Dermis blood vessel endothelial cell (primary cell): Measurements from ENCODE around the gene PSD4. TPM values are rescaled to one million over a fixed set of nuclear protein-coding genes. Genes with fewer than 3 reads are reported as not detected.

ENCODE experiments used
- DNase-seq: peaks from one replicate; pipeline ENCODE4 v3.0.0; 2010
- total RNA-seq: library from RNA; depleted of rRNA; stranded (reverse); fragments of >200 nt; gene quantifications from 2 replicates; pipeline ENCODE4 v1.2.3, GENCODE V29; 2014

PSD4 gene
- total RNA-seq, 1 donor from 2014 or later: 0.34 TPM

DNA sequence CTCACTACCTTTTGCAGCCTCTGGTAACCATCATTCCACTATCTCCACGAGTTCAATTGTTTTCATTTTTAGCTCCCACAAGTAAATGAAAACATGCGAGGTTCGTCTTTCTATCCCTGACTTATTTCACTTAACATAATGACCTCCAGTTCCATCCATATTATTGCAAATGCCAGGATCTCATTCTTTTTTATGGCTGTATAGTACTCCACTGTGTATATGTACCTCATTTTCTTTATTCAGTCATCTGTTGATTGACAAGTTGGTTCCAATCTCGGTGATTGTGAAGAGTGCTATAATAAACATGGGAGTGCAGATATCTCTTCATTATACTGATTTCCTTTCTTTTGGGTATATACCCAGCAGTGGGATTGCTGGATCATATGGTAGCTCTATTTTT lies 29.5 kb upstream of the PSD4 start:
- no peak for DNase-seq

DNA sequence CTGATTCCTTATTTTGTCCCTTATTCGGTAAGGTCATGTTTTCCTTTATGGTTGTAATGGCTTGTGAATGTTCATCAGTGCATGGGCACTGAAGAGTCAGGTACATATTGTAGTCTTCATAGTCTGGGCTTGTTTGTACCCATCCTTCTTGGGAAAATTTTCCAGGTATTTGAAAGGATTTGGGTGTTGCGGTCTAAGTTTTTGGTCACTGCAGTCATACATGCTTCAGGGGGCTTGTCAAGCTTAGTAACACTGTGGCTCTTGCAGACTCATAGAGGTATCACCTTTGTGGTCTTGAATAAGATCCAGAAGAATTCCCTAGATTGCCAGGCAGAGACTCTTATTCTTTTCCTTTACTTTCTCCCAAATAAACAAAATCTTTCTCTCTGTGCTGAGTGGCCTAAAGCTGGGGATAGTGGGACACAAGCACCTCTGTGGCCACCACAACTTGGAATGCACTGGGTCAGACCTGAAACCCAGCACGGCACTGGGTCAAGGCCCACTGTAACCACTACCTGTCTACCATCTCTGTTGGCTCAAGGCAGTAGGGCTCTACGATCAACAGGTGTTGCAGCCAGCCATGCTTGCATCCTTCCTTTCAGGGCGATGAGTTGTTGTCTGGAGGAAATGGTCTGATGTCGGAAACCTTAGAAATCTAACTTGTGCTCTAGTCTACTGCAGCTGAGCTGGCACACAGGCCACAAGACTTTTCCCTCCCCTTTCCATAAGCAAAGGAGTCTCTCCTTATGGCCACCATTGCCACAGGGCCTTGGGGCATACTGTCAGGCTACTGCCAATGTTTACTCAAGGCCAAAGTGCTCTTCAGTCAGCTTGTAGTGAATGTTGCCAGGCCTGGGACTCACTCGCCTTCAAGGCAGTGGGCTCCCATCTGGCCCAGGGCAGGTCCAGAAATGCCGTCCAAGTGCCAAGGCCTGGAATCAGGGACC lies 24.9 kb upstream of the PSD4 start:
- DNase-seq: no peak

DNA sequence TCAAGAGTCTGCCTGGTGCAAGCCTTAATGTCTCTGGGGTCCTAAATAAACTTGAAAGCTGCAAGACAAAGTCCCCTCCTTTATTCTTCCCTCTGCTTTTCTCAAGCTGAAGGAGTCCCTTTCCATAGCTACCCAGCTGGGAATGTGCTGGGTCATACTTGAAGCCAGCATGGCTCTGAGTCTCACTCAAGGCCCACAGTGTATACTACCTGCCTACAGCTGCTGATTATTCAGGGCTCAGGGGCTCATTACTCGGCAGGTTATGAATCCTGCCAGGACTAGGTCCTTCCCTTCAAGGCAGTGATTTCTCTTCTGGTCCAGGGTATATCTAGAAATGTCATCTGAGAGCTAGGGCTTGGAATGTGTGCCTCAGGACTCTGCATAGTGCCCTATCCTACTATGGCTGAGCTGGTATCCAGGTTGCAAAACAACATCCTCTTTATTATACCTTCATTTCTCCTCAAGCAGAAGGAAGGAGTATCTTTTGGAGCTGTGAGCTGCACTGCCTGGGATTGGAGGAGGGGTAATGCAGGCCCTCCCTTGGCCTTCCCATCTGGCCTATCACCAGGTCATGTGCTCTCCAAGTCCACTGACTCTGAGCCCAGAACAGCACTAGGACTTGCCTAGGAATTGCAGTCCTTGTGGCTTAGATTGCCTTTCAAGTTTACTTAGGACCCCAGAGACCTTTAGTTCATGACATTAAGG lies 24.1 kb upstream of the PSD4 start:
- DNase-seq: no peak

DNA sequence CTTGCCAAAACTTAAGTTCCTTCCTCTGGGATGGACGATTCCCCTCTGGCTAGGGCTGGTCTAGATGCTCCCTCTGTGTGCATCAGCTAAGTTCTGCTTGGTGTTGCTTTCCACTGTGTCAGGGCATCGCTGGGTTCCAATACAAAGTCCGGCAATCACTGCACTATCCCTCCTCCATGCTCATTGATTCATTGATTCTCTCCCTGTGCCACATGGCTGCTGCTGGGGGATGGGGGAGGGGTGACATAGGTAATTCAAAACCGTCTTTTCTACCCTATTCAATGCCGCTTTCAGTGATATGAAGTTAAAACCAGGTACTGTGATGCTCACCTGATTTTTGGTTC lies 23.5 kb upstream of the PSD4 start:
- DNase-seq: no peak

DNA sequence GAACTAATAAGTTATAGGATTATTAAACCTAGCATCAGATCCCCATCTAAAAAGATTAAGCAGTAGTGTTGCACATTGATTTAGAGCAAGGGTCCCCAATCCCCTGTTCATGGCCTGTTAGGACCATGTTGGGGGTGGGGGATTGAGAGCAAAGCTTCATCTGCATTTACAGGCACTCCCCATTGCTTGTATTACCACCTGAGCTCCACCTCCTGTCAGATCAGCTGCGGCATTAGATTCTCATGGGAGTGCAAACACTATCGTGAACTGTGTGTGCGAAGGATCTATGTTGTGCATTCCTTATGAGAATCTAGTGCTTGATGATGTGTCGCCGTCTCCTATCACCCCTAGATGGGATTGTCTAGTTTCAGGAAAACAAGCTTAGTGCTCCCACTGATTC lies 18.4 kb upstream of the PSD4 start:
- DNase-seq: no peak

DNA sequence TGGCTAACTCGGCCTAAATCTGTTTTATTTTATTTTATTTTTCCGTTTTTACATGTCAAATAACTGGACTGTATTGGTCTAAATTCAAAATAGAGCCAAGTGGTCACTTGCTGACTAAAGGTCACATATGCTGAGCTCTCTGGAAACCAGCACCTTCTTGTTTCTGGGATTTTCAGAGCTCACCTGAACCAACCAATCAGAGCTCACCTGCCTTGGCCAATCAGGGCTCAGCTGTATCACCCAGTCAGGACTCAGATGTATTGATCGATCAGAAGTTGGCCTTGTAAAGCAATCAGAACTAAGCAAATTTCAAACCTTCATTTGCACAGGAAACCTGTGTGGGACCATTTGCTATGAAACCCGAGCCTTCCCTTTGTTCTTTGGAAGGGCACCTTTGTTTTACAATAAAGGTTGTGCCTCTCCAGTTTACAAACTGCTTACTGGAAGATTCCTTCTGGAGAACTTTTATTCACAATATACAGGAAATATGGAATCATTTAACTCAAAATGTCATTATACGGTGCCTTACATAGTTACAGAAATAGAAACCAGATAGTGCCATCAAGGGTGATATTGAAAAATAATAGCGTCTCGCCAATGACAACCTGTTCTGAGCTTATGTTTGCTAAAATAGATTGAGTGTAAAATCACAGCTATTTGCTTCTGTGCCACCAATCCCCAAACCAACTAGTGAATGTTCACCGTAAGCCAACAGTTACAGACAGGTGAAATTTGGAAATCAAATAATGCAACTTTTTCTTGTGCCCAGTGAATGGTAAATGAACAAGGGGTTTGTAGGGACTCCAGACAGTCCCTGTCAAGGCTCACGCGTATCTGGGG lies 17.3 kb upstream of the PSD4 start:
- DNase-seq: no peak

DNA sequence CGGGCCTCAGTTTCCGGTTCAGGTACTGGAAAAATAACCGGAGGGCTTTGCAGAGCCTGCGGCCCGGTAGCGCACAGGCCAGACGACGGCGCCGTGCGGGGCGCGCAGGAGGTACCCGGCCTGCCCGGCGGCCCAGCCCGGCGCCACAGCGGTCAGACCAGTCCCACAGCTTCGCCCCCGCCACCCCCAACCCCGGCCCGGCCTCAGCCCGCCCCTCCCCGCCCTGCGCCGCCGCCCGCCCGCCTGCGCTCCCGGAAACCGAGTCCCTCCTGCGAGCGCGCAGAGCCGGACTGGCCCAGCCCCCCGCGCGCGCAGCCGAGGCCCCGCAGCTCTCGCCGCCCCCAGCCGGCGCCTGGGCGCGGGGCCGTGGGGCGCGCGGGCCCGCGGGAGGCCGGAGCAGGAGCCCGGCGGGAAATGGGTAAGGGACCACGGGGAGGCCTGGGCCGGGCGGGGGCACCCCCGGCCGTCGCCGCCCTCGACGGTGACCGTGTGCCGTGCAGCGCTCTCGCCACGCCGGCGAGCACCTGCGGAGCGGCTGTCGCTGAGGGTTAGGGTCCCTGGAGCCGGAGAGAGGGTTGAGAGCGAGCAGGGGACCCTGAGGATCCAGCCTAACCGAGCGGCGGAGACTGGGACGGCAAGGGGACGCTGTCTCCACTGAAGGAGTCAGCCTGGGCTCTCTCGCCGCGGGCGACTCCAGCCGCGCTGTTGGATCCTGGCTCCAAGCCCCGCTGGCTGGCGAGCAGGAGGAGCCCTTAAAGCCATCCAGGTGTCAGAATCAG lies 16.5 kb upstream of the PSD4 start:
- no peak for DNase-seq

DNA sequence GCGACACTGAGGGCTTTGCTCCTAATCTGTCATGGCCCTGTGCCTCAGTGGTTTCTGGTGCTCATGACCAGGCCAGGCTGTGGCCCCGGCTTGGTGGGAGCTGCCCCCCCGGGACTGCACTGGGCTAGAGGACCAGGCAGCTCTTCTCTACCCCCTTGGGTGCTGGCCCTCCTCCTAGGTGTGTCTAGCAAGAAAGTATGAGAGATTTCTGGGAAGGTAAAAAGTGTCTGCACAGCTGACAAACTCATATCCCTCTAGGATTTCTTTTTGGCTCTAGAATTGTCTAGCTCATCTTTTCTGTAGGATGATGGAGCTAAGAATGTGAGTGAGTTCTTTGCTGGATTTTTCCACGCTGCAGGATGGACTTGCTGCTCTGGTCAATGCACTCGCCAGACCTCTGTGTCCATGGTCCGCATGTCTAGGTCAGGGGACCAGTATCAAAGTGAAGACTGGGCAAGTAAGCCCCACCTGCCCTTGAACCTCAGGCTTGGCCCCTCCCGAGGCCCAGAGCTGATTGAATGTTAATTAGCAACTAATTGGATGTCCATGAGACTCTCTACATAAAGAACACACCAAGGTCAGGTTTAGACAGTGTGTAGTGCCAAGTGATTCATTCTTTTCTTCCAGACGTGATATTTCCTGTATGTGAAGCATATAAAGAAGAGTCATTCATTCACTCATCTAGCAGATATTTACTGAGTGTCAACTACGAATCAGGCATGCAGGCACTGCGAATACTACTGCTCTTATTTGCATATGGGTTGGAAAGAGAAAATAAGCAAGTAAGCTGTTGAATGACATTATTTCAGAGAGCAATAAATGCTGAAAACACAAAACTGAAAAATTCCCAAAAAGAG lies 15.6 kb upstream of the PSD4 start:
- DNase-seq: no peak

DNA sequence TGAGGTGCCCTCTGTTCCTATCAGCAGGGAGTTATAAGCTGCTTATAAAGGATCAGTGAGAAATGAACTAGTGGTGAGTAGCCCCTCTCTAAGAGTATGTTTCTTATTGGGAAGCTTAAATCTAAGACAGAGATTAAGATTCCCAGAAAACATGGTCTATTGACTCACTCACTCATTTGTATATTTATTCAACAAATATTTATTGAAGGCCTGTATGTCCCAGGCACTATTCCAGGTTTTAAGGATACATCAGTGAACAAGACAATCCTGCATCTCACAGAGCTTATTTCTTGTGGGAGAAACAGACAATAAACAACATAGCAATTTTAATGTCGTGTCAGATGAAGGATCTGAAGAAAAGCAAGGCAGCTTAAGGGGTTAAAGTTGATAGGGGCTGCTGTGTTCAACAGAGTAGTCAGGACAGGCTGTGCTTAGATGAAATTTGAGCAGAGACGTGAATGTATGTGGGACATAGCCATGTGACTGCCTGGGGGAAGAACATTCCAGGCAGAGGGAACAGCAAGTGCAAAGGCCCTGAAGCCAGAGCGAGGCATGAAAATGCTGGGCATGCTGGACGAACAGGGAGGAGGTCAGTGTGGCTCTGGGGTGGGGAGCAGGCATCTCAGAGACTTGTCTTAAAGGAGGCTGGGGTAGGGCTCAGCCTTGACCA lies 14.8 kb upstream of the PSD4 start:
- DNase-seq: no peak

DNA sequence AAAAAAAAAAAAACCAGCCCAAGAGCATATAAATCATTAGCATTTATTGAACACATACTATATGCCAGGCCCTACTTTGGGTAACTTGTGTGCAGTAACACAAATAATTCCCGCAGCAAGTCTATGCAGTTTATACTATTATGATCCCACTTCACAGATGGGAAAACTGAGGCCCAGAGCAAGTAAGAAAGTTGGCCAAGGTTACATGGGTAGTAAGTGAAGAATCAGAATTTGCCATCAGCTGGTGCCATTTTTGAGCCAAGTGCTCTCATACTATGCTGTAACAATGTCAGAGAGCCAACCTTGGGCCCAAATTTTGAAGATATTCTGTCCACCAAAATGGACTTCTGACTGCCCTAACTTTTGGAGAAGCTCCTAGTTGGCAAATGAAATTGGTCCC lies 13.5 kb upstream of the PSD4 start:
- no peak for DNase-seq

DNA sequence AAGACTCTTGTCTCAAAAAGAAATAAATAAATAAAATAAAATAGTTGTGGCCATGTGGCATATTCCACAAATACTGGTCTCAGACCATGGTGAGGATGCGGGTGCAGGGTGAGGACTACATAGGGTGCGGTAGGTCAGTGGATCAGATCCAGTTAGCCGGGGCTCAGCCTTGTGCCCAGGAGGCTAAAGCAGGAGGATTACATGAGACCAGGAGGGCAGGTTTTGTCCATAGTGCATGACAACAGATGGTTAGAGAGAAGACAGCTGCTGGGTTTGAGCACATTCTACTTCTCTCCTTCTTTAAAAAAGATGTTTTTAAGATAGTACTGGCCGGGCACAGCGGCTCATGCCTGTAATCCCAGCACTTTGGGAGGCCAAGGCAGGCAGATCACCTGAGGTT lies 12.8 kb upstream of the PSD4 start:
- DNase-seq: no peak

DNA sequence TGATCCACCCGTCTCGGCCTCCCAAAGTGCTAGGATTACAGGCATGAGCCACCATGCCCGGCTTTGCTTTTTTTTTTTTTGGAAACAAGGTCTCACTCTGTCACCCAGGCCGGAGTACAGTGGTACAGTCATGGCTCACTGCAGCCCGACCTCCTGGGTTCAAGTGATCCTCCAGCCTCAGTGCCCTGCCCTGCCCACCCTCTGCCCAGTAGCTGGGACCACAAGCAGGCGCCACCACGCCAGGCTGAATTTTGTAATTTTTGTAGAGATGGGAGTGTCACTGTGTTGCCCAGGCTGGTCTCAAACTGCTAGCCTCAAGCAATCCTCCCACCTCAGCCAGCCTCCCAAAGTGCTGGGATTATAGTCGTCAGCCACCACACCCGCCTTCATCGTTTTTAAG lies 11.6 kb upstream of the PSD4 start:
- DNase-seq: no peak

DNA sequence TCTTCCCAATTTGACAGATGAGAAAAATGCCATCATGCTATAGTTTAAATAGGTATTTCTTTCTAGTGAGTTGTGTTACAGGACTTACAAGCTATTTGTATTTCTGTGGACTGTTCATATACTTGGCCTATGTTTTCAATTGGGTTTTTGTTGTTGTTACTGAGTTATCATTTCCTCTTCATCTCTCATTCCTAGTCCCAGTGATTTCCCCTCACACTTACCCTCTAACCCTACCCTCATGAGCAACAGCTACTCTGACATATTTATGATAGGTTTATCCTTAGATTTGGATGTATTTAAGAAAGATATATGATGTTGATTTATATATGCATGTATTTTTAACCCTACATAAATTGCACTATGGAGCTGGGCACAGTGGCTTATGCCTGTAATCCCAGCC lies 10.9 kb upstream of the PSD4 start:
- DNase-seq: no peak

DNA sequence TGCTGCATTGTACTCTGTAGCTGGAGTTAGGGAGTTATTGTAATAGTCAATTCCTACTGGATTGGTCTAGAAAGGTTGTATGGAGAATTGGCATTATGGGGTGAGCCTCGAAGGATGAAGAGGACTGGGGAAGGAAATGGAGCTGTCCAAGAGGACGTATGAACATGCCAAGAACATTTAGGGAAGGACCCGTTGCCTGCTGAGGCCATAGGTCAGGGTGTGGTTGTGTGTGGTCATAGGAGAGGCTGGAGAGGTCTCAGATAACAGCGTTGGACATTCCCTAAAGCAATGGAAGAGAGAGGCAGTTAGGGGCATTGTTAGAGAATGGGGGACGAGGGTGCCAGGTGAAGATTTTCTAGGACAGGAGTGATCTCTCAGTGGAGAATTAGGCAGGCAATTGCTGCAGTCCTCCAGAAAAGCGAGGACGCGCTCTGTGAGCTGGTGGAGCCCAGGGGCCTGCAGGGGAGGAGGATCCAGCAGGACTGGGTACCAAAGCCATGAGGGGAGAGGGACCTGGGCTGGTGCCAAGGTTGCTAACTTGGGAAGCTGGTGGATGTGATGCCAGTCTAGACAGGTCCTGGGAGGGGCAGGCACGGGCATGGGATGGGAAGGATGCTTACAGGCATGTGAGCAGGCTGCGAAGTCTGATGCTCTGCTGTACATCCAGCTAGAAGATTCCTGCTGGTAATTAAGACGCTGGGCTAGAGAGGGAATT lies 9.4 kb upstream of the PSD4 start:
- no peak for DNase-seq

DNA sequence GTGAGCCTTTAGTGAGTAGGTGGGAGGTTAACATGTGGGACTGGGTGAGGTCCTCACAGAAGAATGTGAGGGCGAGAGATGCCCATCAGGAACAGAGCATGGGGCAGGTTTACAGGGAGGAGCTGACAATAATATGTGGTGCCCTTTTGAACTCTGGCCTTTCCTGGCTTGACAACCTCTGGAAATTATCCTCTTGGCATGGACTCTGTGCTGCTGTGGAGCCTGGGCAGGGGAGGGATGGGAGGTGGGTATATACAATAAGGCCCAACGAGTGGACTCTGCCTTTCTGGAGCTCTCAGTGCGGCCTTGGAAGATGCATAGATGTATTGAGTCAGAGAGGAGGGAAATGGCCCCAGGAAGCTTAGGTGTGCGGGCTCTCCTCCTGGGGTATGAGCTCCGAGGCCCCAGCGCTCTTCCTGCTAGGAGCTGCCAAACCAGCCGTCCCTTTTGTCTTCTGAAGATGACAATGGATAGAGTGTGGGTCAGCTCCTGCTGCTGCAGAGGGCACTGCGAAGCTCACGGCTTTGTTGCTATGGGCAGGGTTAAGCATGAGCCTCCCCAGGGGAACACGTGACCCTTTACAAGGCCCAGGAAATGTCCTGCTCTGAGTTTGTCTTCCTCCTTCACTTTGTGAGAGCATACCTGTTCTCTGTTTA lies 8.7 kb upstream of the PSD4 start:
- no peak for DNase-seq

DNA sequence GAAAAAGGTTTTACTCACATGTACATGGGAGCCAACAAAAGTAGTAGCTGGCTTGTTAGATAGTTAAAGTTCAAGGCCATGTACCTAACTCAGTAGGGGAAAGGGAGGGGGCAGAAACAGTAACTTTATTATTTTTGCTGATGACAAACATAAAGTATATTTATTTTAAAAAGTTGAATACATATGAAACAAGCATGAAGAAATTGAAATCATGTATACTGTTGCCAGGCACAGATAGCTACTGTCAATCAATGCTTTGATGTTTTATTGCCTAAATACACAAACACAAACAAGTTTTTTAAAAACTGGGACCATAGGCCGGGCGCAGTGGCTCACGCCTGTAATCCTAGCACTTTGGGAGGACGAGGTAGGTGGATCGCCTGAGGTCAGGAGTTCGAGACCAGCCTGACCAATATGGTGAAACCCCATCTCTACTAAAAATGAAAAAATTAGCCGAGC lies 7.6 kb upstream of the PSD4 start:
- DNase-seq: no peak

DNA sequence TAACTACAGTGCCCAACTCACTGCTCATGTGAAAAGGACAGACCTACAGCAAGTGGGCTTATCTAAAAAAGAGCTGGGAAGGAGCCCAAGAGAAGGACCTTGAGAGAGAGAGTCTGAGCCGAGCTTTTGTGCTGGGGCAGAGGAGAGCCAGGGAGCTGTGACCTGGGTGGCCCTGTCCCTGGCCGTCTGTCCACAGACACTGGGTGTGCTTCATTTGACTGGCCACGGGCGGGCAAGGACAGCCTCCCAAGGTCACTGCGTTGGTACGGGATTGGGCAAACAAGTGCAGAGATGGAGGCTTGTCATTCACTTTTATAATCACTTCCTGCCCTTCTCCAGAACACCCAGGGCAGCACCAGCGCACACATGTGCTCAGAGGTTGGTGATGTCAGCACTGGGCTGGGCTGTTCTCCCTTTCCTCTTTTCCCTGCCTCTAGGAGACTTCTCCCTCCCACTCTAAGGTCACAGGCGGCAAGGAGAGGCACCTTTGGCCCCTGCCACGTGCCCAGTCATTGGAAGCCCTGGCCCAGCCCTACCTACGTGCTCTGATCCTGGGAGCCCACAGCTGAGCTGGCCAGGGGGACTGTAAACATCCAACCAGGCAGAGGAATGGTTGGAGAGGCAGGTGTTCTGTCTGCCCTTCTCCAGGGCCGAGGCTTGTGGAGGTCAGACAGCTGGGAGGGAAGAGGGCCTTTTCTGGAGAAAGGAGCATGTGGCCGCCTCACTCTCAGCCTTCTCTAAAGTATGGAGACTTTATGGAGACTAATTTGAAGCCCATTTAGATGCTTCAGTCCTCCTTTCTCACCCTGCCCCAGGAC lies 6.4 kb upstream of the PSD4 start:
- DNase-seq: no peak

DNA sequence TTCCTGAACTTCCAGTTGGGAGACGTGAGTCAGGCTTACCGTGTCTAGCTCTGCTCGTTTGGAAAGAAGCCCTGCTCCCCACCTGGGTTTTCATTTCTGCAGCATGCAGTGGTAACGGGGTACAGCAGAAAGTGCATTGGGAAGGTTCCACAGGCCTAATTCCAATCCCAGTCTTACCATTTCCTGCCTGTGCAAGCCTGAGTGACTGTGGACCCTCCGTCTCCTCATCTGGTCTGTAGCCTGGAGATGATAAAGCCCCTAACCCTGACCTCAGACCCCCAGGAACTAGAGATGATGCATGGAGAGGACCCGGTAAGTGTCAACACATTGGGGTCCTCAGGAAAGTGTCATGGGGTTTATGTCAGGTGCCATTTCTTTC lies 5.8 kb upstream of the PSD4 start:
- DNase-seq: no peak
